ENCODE data around the gene EHD4. TPM values are rescaled to one million over a fixed set of nuclear protein-coding genes. Genes with fewer than 3 reads are reported as not detected.

The EHD4 gene
- total RNA-seq, 2 donors from 2014 or later: 30.3 to 40.0 TPM

DNA sequence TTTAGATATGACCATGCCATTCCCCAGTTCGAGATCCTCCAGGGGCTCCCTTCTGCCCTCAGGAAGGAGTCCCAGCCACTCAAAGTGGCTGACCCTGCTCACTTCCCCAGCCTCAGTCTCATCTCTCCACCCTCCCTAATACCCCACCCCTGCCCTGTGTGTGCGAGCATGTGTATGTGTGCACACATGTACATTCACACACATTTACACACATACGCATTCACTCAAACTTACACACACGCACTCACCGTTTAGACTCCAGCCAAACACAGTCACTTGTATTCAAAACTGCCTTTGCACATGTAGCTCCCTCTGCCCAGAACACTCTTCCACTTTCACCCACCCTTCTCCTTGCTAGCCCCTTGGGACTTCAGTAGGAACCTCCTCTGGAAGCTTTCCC is 37.1 kb upstream of the EHD4 start:
- TF ChIP-seq, protein P1, sequence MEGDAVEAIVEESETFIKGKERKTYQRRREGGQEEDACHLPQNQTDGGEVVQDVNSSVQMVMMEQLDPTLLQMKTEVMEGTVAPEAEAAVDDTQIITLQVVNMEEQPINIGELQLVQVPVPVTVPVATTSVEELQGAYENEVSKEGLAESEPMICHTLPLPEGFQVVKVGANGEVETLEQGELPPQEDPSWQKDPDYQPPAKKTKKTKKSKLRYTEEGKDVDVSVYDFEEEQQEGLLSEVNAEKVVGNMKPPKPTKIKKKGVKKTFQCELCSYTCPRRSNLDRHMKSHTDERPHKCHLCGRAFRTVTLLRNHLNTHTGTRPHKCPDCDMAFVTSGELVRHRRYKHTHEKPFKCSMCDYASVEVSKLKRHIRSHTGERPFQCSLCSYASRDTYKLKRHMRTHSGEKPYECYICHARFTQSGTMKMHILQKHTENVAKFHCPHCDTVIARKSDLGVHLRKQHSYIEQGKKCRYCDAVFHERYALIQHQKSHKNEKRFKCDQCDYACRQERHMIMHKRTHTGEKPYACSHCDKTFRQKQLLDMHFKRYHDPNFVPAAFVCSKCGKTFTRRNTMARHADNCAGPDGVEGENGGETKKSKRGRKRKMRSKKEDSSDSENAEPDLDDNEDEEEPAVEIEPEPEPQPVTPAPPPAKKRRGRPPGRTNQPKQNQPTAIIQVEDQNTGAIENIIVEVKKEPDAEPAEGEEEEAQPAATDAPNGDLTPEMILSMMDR (IDR thresholded peaks at IDR 0.05): no peak
- no peak for DNase-seq
- no peak overlapping the region for H3K9ac ChIP-seq (ENCODE audit: low read depth in 2 of 2, low read length in 2 of 2)
- H3K9me3 ChIP-seq: no peaks in the 10 kb centered on the region
- H3K4me3 ChIP-seq: no peak overlapping the region
- intact Hi-C loops (cut with DNase I): no loop called here
- no peak overlapping the region for H3K27ac ChIP-seq
- H3K4me1 ChIP-seq: no peaks in the 10 kb centered on the region
- H3K27me3 ChIP-seq: no peaks in the 10 kb centered on the region
- no peaks in the 10 kb centered on the region for H3K36me3 ChIP-seq

GRCh38 chr15:42009022-42009421 is 36.7 kb upstream of the EHD4 start:
- no peak overlapping the region for H3K4me3 ChIP-seq
- H3K36me3 ChIP-seq: no peaks in the 10 kb centered on the region
- DNase-seq: no peak
- no peaks in the 10 kb centered on the region for H3K27me3 ChIP-seq
- H3K9me3 ChIP-seq: no peaks in the 10 kb centered on the region
- H3K4me1 ChIP-seq: no peaks in the 10 kb centered on the region
- intact Hi-C loops (cut with DNase I): no loop called here
- TF ChIP-seq, protein P1 (IDR thresholded peaks at IDR 0.05): no peak
- no peak overlapping the region for H3K27ac ChIP-seq
- no peak overlapping the region for H3K9ac ChIP-seq (ENCODE audit: low read depth in 2 of 2, low read length in 2 of 2)

GRCh38 chr15:42007386-42007785 is 35.0 kb upstream of the EHD4 start:
- Histone ChIP-seq H3K9me3 (no peaks in the 10 kb centered on the region), H3K9ac (ENCODE audit: low read depth in 2 of 2, low read length in 2 of 2) (no peak overlapping the region), H3K27me3 (no peaks in the 10 kb centered on the region), H3K36me3 (no peaks in the 10 kb centered on the region), H3K27ac (no peak overlapping the region), H3K4me3 (no peak overlapping the region), H3K4me1 (no peaks in the 10 kb centered on the region)
- TF ChIP-seq, protein P1 (IDR thresholded peaks at IDR 0.05): no peak
- DNase-seq: no peak
- intact Hi-C loops (cut with DNase I): no loop called here

- no peak overlapping the region for H3K27ac ChIP-seq
- intact Hi-C loops (cut with DNase I): no loop called here
- H3K27me3 ChIP-seq: no peaks in the 10 kb centered on the region
- no peak for DNase-seq
- H3K4me3 ChIP-seq: no peak overlapping the region
- no peak overlapping the region for H3K9ac ChIP-seq (ENCODE audit: low read depth in 2 of 2, low read length in 2 of 2)
- H3K4me1 ChIP-seq: no peaks in the 10 kb centered on the region
- H3K9me3 ChIP-seq: no peaks in the 10 kb centered on the region
- no peaks in the 10 kb centered on the region for H3K36me3 ChIP-seq
- TF ChIP-seq, protein P1 (IDR thresholded peaks at IDR 0.05): no peak
These were observed 30.0 kb upstream of the EHD4 start for GRCh38 chr15:42002333-42002732.

DNA sequence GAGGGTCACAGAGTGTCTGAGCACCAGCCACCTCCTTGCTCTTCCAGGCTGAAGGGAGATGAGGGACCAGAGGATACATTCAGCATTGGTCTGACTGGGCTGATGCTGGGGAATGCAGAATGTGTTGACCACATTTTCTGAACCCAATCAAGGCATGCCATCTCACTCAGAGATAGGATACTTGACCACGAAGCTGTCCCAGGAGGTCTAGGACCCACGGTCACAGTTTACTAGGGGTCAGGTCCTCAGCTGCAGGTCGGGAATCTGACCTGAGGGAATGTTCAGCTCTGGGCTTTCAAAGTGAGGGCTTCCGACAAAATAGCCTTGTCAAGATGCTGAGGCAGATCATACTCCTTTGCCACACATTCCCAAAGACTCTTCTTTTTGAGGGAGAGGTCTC is 28.9 kb upstream of the EHD4 start:
- H3K27me3 ChIP-seq: no peaks in the 10 kb centered on the region
- no peak for DNase-seq
- H3K4me3 ChIP-seq: no peak overlapping the region
- H3K27ac ChIP-seq: no peak overlapping the region
- H3K9me3 ChIP-seq: no peaks in the 10 kb centered on the region
- TF ChIP-seq, protein P1 (IDR thresholded peaks at IDR 0.05): no peak
- no peaks in the 10 kb centered on the region for H3K4me1 ChIP-seq
- no peaks in the 10 kb centered on the region for H3K36me3 ChIP-seq
- no peak overlapping the region for H3K9ac ChIP-seq (ENCODE audit: low read depth in 2 of 2, low read length in 2 of 2)
- intact Hi-C loops (cut with DNase I): no loop called here
